ENCODE results near the gene HSPH1.

- no peak for TF ChIP-seq CTCF (IDR thresholded peaks at IDR 0.05)
- no peak for TF ChIP-seq POLR2A (IDR thresholded peaks at IDR 0.05; ENCODE audit: low read depth)
- no peak for TF ChIP-seq EP300 (IDR thresholded peaks at IDR 0.05)
- no peak for TF ChIP-seq POLR2AphosphoS5 (IDR thresholded peaks at IDR 0.05)
Measured at GRCh38 chr13:31172001-31172400, 10.3 kb upstream of the HSPH1 start.

Data from esophagus muscularis mucosa (tissue), 4 donors.